Activated CD4-positive, alpha-beta T cell treated with anti-CD3 and anti-CD28 coated beads for 36 hours (primary cell): Measurements from ENCODE around the gene FOXP2. TPM values are rescaled to one million over a fixed set of nuclear protein-coding genes. Genes with fewer than 3 reads are reported as not detected.

ENCODE experiments used
- ATAC-seq: fragments of 200-7000 bp; cut with Tn5 transposase; one replicate; pipeline ENCODE4 v1.10.0; 2021; ENCODE audit warnings: mild to moderate bottlenecking, moderate library complexity
- CTCF ChIA-PET: fragments of 350-600 bp; sonication (Branson Sonifier 250); formaldehyde crosslinking; loops from one replicate; lab custom pipeline; 2021; ENCODE audit warnings: antibody characterized with exemption; lab: Charles Lee
- POLR2A ChIA-PET: fragments of 350-600 bp; sonication (Branson Sonifier 250); formaldehyde crosslinking; loops from one replicate; lab custom pipeline; 2021; ENCODE audit warnings: antibody characterized with exemption, inconsistent platforms; lab: Charles Lee
- DNase-seq: peaks from one replicate; pipeline ENCODE4 v3.0.0-alpha.2; 2020
- H3K27ac Mint-ChIP-seq: one replicate; pipeline ENCODE4 v1.8.0; 2021; ENCODE audit warnings: mixed read lengths
- H3K27me3 Mint-ChIP-seq: one replicate; pipeline ENCODE4 v1.8.0; 2021; ENCODE audit warnings: mixed read lengths
- H3K36me3 Mint-ChIP-seq: one replicate; pipeline ENCODE4 v1.8.0; 2021; ENCODE audit warnings: low read depth, mixed read lengths
- H3K4me1 Mint-ChIP-seq: one replicate; pipeline ENCODE4 v1.8.0; 2021; ENCODE audit warnings: mixed read lengths
- H3K4me3 Mint-ChIP-seq: one replicate; pipeline ENCODE4 v1.8.0; 2021; ENCODE audit warnings: mild to moderate bottlenecking, moderate library complexity, mixed read lengths
- H3K9me3 Mint-ChIP-seq: one replicate; pipeline ENCODE4 v1.8.0; 2021; ENCODE audit warnings: low read depth, mixed read lengths
- intact Hi-C, 2 experiments: fragments of 100-400 bp; cut with DNase I in 1 of 2; cut with micrococcal nuclease in 1 of 2; formaldehyde crosslinking; loops; one replicate each; pipeline versions ENCODE4 v1.14.2 to v1.15.1; 2022 to 2024; cut with DNase I, micrococcal nuclease
- total RNA-seq, 2 experiments: library from RNA; stranded (reverse); gene quantifications; one replicate each; pipeline ENCODE4 v1.2.3, GENCODE V29; 2021

Gene FOXP2
- total RNA-seq, 2 experiments from 2014 or later, result not detected

DNA sequence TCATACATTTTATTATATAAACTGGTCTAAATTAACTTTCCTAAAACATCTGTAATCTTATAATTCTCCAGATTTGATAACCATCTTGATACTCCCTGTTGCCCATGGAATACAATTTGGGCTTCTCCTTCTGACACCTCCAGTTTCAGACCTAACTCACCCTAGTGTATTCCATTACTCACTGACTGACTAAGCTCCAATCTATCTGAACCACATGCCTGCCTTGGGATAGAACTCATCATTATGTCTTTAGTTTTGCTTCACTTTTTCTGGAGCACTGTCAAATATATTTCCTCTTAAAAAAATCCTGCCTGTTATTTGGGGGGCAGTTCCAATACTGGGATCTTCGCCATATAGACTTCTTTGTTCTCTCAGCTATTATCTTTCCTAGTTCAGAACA, 4.9 kb upstream of the FOXP2 start:
- Mint-ChIP-seq H3K9me3 (no peaks in the 10 kb centered on the region), H3K4me3 (no peak overlapping the region), H3K27me3 (peaks cover 2% of the 10 kb centered on the region), H3K36me3 (no peaks in the 10 kb centered on the region), H3K27ac (no peak overlapping the region), H3K4me1 (no peaks in the 10 kb centered on the region)
- ChIA-PET CTCF (no interaction called here), POLR2A (no interaction called here)
- no peak for ATAC-seq
- no peak for DNase-seq
- intact Hi-C loops, result loop anchor here in 1 of 2 experiments (5.0 kb wide), 1 partner anchor 327 kb away; no protein-coding TSS in a partner anchor

DNA sequence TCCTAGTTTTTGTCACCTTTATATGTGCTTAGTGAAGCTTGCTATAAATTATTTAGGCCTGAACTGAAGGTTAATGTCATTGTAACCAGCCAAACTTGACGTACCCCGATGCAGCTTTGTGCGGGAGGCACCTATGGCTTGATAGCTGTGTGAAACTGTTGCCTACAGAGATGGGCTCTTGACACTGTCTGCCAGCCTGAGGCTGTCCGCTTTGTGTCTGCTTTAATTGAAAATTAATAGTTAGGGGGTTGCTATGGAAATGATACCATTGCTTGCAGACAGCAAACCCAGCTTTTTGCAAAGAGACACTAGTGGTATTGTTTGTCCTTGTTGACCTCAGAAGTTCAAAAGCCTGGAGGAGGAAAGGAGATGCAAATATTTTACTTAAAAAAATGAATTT, 2.1 kb upstream of the FOXP2 start:
- Mint-ChIP-seq H3K4me3 (no peak overlapping the region), H3K9me3 (no peaks in the 10 kb centered on the region), H3K27me3 (peaks cover 2% of the 10 kb centered on the region), H3K4me1 (no peaks in the 10 kb centered on the region), H3K36me3 (no peaks in the 10 kb centered on the region), H3K27ac (no peak overlapping the region)
- ATAC-seq (no peak), DNase-seq (no peak)
- intact Hi-C loops, result no loop called here
- ChIA-PET CTCF (no interaction called here), POLR2A (no interaction called here)

DNA sequence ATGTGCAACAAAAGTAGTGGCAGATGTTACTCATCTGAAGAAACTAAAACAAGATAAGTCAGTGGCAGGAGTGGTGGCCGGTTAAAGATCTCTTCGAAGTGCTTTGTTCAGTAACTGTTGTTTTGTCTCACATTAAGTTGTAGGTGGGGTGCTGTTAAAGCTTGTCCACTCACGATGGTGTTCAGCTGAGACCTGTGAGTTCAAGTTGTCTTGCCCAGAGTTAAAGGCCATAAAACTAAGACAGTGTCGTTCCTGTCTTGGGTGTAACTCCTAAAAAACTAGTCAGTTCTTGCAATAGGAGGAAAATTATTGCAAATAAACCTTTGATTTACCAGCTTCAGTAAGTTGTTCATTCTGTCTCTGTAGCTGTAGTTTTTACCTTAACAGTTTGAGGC, 857 bp upstream of the FOXP2 start:
- ATAC-seq (no peak), DNase-seq (no peak)
- CTCF ChIA-PET, result no interaction called here
- H3K36me3 Mint-ChIP-seq, result no peaks in the 10 kb centered on the region
- no peak overlapping the region for H3K4me3 Mint-ChIP-seq
- H3K9me3 Mint-ChIP-seq, result no peaks in the 10 kb centered on the region
- no peaks in the 10 kb centered on the region for H3K4me1 Mint-ChIP-seq
- intact Hi-C loops, result no loop called here
- no peak overlapping the region for H3K27ac Mint-ChIP-seq
- H3K27me3 Mint-ChIP-seq, result peaks cover 2% of the 10 kb centered on the region
- POLR2A ChIA-PET, result no interaction called here

DNA sequence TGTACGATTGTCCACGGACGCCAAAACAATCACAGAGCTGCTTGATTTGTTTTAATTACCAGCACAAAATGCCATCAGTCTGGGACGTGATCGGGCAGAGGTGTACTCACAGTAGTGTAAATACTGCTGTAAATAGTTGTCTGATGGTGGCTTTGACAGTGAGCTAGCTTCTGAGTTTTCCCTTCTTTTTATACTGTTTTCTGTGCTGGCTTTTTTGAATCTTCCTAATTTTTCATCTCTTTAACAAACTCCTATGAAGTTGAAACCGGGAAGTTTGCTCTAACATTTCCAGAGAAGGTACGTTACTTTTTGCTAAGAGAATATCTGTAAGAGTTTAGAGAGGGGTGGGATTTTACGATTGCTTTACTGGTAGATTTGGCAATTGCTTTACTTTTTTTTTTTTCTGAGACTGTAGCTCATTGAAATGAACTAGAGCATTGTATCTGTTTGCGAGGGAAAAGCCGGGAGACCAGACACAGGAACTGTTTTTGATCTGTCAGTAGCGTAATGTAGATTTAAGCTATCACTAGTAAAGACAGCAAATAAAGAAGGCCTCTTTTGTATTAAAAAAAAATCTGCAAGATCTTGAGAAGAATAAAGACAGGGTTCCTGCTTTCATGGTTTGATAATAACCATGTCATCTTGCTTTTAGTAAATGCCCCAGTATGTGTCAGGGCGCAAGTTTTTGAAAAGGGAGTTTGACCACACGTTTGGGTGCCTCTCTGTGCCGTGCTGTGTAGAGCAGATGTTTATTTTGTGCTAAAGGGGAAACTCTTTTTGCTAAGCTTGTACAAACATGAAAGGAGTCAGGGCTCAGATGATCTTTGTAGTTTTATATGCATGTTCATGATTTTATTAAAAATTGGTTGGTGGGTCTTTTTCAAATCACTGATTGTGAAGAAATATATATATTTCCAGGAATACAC, 712 bp downstream of the FOXP2 start:
- DNase-seq (no peak), ATAC-seq (no peak)
- Mint-ChIP-seq H3K36me3 (no peaks in the 10 kb centered on the region), H3K27me3 (peaks cover 2% of the 10 kb centered on the region), H3K4me3 (no peak overlapping the region), H3K27ac (no peak overlapping the region), H3K4me1 (no peaks in the 10 kb centered on the region), H3K9me3 (no peaks in the 10 kb centered on the region)
- ChIA-PET POLR2A (interaction anchor here (0.6 kb wide), 1 partner anchor 172 kb away, joined by 3 read pairs; no protein-coding TSS in a partner anchor), CTCF (no interaction called here)
- intact Hi-C loops, result no loop called here

DNA sequence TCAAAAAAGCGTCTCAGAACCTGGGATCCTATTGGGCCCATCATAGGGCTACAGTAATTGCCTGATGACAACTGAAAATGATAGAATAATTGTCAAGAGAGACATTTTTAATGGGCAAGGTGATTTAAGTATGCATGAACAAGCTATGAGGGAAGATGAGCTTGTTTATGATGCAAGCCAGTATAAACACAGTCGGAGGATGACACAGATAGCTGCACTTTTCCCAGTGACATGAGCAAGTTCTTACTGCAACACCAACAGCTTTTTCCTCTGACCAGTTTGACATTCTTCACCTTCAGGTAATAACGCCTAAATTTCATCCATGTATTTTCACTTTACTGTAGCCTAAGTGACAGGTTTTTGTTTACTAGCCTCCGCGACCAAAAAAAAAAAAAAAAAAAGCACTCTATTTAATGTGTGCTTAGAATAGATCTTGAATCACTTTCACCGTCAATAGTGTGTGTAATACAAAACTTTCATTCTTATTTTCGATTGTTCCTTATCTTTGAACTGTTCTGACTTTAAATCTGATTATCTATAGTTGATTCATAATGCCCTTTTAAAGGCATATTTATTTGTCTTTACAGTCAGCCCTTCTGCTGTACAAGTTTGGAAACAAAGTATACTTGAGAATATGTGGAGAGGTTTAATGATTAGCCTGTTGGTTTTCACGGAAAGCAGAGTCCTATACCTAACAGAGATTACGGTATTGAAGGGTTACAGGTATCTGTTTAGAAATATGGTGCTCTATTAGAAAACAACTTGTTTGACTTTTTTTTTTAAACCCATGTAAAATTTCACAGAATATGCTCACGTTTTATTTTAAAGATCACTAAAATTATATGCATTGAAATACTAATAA, 1.7 kb downstream of the FOXP2 start:
- H3K27me3 Mint-ChIP-seq, result peaks cover 2% of the 10 kb centered on the region

DNA sequence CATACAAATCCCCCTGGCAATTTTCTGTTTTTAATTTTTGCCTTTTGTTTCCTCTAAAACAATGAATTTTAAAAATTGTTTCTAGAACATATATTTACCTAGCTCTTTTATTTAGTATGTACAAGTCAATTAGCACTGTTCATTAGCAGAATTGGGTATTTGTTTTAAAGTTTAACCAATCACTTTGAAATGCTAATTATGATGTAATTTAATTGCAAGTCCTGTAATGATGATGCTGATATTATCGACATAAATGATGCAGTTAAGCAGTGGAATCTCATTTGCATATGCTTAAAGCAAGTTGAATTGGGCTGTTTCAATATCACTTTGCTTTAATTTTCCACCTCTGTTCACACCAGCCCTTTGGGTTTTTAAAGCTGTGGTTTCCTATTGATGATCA, 2.7 kb downstream of the FOXP2 start:
- H3K4me1 Mint-ChIP-seq, result no peaks in the 10 kb centered on the region
- ATAC-seq, result no peak
- intact Hi-C loops, result no loop called here
- H3K36me3 Mint-ChIP-seq, result no peaks in the 10 kb centered on the region
- DNase-seq, result no peak
- no peaks in the 10 kb centered on the region for H3K9me3 Mint-ChIP-seq
- H3K27me3 Mint-ChIP-seq, result no peaks in the 10 kb centered on the region
- H3K27ac Mint-ChIP-seq, result no peak overlapping the region
- H3K4me3 Mint-ChIP-seq, result no peak overlapping the region
- POLR2A ChIA-PET, result no interaction called here
- CTCF ChIA-PET, result interaction anchor here (0.6 to 1.0 kb wide), 2 partner anchors 9 to 806 kb away, joined by 3 to 4 read pairs; no protein-coding TSS in a partner anchor

More for the DNA sequence above, 1.7 kb downstream of the FOXP2 start:
- Mint-ChIP-seq H3K36me3 (no peaks in the 10 kb centered on the region), H3K9me3 (no peaks in the 10 kb centered on the region), H3K4me1 (no peaks in the 10 kb centered on the region), H3K4me3 (no peak overlapping the region), H3K27ac (no peak overlapping the region)
- DNase-seq, result no peak
- ChIA-PET POLR2A (interaction anchor here (0.6 kb wide), 1 partner anchor 173 kb away, joined by 3 read pairs; no protein-coding TSS in a partner anchor), CTCF (interaction anchor here (0.6 kb wide), 1 partner anchor 807 kb away, joined by 3 read pairs; no protein-coding TSS in a partner anchor)
- intact Hi-C loops, result no loop called here
- ATAC-seq, result no peak

DNA sequence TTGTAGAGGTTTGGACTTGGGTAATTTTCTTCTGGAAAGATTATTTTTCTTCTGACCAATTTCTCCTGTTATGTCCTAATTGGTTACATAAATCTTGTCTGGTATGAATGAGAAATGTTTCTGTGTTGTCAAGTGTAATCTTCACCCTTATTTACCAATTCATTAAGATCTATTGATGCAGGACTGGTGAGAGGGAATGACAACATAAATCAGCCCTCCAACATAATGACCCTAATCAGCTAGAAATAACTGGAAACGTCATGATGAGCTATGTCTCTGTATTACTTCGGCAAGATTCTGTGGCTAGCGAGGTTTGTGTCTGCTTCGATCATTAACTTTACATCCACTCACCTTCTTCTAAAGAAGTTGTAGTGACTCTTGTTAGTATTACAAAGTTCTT, 3.5 kb downstream of the FOXP2 start:
- H3K9me3 Mint-ChIP-seq, result no peaks in the 10 kb centered on the region
- H3K36me3 Mint-ChIP-seq, result no peaks in the 10 kb centered on the region
- CTCF ChIA-PET, result interaction anchor here (1.0 kb wide), 1 partner anchor 9 kb away, joined by 4 read pairs; no protein-coding TSS in a partner anchor
- intact Hi-C loops, result no loop called here
- ATAC-seq (no peak), DNase-seq (no peak)
- H3K27ac Mint-ChIP-seq, result no peak overlapping the region
- H3K4me3 Mint-ChIP-seq, result no peak overlapping the region
- H3K4me1 Mint-ChIP-seq, result no peaks in the 10 kb centered on the region
- POLR2A ChIA-PET, result no interaction called here
- H3K27me3 Mint-ChIP-seq, result no peaks in the 10 kb centered on the region

DNA sequence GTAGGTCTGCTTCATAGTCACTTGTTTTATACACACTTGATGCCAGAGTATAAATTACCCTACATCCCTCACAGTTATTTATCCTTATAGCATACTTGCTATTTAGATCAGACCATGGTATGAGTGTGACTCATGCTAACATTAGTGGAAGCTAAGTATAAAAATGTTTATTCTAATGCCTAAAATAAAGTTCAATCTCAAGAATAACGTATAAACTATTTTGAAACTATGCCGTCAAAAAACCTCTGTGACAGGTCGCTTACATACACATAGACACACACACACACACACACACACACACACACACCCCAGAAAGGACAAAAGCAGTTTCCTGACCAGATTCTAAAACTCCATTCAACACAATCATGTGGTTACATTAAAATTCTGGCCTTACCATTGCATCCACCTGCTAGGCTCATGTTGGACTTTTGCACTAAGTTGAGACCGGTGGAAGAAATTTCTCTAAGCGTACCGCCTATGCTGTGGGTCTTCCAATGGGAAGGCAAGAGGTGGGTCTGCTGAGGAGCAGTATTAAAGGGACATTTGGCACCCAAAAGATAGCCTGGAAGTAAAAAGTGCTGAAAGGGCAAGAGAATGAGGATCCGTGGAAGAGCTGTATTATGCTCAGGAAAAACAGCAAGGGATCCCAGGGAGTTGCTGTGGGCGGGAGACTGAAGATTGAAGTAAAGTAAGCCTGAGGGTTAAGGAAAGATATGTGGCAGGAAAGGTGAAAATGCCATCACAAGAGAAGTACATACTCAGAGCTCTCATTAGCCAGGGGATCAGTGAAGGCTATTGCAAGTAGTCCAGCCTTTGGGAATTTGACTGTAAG, 5.0 kb downstream of the FOXP2 start:
- ATAC-seq (no peak), DNase-seq (no peak)
- ChIA-PET POLR2A (no interaction called here), CTCF (interaction anchor here (0.6 to 0.8 kb wide), 2 partner anchors 16 to 1543 kb away, joined by 3 read pairs; no protein-coding TSS in a partner anchor)
- no peak overlapping the region for H3K27ac Mint-ChIP-seq
- H3K4me3 Mint-ChIP-seq, result no peak overlapping the region
- H3K9me3 Mint-ChIP-seq, result no peaks in the 10 kb centered on the region
- H3K36me3 Mint-ChIP-seq, result no peaks in the 10 kb centered on the region
- H3K27me3 Mint-ChIP-seq, result no peaks in the 10 kb centered on the region
- no peaks in the 10 kb centered on the region for H3K4me1 Mint-ChIP-seq
- intact Hi-C loops, result no loop called here

DNA sequence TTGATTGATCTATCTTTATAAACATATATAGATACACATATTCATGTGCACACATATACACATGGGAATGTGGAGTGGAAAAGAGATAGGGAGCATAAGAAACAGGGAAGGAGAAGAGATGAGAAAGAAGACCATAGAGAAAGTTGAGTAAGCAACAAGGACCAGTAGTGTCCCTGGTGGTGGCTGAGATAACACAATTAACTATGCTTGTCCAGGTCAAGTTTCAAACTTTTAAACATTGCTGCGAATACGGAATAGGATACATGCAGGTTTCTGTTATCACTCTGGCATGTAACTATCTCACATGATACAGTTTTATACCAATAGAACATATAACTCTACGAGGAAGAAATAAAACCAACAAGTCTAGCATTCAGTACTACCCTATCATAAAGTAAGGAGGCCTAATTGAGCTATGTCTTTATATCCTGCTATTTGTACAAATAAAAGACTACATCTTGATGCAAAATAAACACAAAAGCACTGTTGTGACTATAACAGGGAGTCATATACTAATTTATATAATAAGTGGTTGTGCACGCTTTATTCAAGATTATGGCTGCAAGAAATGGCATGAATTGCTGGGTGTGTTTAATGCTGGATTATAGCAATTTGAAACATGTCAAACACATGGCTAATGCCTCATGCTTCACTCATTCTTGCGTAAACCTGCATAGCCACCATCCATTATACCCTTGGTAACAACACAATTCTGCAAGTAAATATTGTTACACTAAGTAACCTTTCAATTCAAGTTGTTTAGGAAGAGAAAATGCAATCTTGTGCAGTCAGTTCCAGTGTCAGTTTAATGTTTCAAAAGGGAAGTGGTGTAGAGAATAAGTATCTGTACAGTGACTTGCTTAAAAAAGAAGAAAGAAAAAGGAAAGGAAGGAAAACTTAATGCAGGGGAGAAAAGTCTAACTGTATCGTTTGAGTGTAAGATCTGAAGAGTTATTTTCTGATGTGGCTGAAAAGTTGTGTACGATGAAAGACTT, 8.2 kb downstream of the FOXP2 start:
- Mint-ChIP-seq H3K9me3 (no peaks in the 10 kb centered on the region), H3K27me3 (peaks cover 2% of the 10 kb centered on the region), H3K4me1 (no peaks in the 10 kb centered on the region), H3K4me3 (no peak overlapping the region), H3K27ac (no peak overlapping the region), H3K36me3 (no peaks in the 10 kb centered on the region)
- intact Hi-C loops, result no loop called here
- CTCF ChIA-PET, result no interaction called here
- DNase-seq (no peak), ATAC-seq (no peak)
- POLR2A ChIA-PET, result no interaction called here

DNA sequence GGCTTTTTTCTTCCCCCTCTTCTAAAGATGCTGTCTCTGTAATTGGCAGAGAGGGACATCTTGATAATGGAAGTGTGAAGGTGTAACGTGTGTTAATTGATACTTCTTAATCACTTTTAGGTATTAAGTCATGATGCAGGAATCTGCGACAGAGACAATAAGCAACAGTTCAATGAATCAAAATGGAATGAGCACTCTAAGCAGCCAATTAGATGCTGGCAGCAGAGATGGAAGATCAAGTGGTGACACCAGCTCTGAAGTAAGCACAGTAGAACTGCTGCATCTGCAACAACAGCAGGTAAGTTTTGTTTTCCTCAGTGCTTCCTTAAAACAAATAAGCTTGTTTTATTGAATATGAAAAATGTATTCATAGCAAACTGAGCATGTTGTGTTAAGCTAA, 11.8 kb downstream of the FOXP2 start:
- DNase-seq (no peak), ATAC-seq (no peak)
- Mint-ChIP-seq H3K9me3 (no peaks in the 10 kb centered on the region), H3K4me3 (no peak overlapping the region), H3K27me3 (peaks cover 2% of the 10 kb centered on the region), H3K27ac (no peak overlapping the region), H3K36me3 (no peaks in the 10 kb centered on the region), H3K4me1 (no peaks in the 10 kb centered on the region)
- intact Hi-C loops, result no loop called here
- CTCF ChIA-PET, result interaction anchor here (1.3 to 1.5 kb wide), 2 partner anchors 9 to 111 kb away, joined by 3 to 4 read pairs; no protein-coding TSS in a partner anchor
- POLR2A ChIA-PET, result no interaction called here
